Fibroblast of lung (primary cell): ENCODE results near the gene CERK.

Source experiments
- CTCF ChIP-seq, 2 donors: IDR thresholded peaks in 1 of 2; conservative IDR thresholded peaks in 1 of 2; 1 replicate in 1 of 2; 2 replicates in 1 of 2; pipeline ENCODE4 v1.5.1; 2011 to 2012; ENCODE audit warnings: low read length in 2 of 2, control low read depth in 1 of 2, inconsistent platforms in 1 of 2, low read depth in 1 of 2, mild to moderate bottlenecking in 1 of 2
- EZH2 ChIP-seq: IDR thresholded peaks from 2 replicates; pipeline ENCODE4 v1.5.1; 2012; ENCODE audit warnings: low read length, control low read depth, mild to moderate bottlenecking; ENCODE audit errors: missing control alignments

DNA sequence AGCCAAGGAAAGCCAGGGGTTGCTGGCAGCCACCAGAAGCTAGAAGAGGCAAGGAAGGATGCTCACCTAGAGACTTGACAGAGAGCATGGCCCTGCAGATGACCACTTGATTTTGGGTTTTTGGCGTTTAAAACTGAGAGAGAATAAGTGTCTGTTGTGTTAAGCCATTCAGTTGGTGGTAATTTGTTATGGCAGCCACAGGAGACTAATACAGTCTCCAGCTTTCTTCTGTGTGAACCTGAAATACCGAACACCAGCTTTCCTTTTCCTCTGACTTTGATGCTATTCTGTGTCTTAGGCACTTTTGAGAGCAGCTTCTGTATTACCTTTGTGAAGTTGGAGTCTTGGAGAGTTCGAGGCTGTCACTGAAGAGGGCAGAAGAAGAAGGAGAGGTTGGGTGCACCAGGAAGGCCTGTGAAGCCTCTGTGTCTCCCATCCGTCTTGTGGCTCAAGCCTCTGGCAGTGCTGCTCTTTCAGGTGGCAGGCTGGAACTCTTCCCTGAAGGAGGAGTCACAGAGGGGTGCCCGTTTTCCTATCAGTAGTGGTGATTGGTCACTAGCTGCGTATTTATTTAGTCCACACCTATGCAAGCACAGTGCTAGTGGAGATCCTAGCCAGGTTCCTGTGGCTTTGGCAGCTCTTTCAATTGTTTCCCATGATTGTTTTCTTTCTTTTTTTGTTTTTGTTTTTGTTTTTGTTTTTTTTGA, 26.9 kb upstream of the CERK start:
- TF ChIP-seq EZH2: no peak
- TF ChIP-seq CTCF (conservative IDR thresholded peaks at IDR 0.05 in 1 of 2, IDR thresholded peaks at IDR 0.05 in 1 of 2; ENCODE audit: low read depth in 1 of 2, low read length in 2 of 2): no peak
